IPS DF 4.7 (cell line): ENCODE results near the gene ACTMAP.
"Not testable (repeated sequence)": the region's sequence is repeated elsewhere in the genome, so short reads cannot be mapped to it uniquely, and the experiment has no call there.

Experiments
- DNase-seq: peaks from one replicate; pipeline ENCODE4 v3.0.0-alpha.2; 2013; ENCODE audit warnings: low spot score; ENCODE audit errors: extremely low read depth

Gene ACTMAP

DNA sequence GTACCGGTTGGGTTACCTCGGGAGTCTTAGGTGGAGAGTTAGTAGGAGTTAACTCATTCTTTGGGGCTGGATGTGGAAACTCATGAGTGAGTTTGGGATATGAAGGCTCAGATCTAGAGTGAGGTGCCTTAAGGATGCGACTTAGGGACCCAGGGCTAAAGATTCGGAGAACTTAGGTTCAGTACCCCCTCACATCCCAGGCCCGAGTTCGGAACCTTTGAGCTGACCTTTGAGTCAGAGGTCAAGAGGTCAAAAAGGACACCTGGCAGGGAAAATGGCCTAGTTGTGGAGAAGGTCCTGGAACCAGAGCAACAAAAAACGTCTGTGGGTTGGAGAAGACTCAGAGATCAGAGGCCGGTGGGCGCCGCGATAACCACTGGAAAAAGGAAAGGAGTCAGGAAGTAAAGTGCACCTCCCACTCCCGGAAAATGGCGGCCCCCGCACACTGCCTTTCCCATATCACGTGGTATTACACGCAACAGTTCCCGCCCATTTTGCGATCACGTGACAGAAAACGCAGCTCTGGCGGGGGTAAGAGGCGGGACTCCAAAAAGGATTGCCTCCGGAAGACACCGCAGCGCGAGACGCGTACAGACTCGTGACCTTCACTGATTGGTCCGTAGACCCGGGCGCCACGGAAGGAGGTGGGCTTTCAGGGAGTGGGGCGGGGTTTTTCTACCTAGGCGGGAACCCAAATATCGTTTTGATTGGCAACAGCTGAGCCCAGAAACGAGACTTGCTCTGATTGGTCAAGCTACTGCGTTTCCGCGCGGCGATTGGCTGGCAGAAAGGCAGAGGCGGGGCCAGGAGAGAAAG, at the start of gene ACTMAP:
Gene ACTMAP, minus strand, starts transcription at position 420 of the 816 bp plus-strand sequence. CDS start 674 bp downstream, outside the sequence.
- peak; percentile 99 for DNase-seq

DNA sequence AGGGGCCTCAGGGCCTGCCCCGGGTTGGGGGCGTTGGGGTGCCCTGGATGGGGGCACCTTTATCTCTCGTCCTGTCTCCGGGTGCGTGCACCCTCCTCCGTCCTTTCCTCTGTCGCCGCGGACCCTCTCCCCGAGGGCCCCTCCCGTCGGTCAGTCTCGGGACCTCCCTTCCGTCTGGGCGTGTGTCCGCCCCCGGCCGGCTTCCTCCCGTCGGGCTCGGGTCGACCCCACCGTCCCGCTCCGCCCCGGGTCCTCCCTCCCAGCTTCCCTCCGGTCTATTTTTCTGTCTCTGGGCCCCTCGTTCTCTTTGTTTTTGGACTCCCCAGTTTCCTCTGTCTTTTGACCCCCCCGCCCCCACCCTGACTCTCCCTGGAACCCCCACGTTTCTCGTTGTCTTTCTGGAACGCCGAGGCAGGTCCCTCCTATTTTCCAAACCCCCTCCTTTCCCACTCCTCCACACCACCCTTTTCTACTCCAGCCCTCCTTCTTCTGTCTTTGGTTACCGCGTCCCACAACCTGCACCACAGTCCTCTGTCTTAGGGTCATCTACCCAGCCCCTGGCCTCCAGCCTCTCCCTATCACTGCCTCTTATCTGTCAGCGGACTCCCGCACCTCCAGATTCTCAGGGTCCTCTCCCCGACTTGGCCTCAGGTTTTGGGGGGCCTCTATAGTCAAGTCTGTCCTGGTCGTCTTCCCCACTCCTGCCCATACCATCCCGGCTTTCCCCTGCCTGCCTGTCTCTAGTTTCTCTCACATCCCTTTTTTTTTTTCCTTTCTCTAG, 49.5 kb upstream of the ACTMAP start:
- DNase-seq = no peak

DNA sequence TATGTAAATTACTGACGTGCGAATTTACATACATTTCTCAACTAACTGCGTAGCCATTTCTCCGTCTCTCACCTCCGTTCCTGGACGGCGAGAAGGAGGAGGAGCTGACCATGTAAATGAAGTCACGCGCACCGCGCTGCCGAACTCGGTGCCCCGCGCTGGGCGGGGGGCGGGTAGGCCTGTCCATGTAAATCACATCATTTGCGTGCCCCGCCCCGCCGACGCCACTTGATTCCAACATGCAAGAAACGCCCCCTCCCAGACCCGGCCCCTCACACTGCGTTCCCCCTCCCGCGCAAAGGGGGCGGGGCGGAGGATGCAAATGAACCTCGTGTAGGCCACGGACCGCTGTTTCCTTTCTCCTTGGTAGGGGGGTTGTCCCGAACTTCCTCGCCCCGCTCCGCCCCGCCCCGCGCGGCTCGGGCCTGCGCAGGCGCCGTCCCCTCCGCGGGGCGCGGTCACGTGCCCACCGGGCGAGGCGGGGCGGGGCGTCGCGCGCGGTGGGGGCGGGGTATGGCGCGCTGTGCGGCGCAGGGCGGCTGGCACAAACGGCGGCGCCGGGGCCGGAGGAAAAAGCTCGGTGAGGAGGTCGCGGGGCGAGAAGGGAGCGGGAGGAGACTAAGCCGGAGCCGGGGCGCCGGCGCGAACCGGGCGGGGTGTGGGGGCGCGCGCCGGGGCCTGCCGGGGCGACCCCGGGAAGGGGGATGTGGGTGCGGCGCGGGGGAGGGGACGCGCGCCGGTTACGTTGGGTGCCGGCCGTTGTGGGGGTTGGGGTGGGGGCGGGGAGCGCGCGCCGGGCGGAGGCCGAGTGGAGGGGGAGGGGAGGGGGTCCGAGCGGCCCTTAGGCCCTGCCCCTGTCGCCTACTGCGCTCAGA, 48.6 kb upstream of the ACTMAP start, which contains the start of gene EGLN2:
Gene EGLN2, plus strand, starts transcription at position 509 of the 875 bp plus-strand sequence. CDS start 1,382 bp downstream, outside the sequence.
- peak; percentile 93 for DNase-seq

- no peak for DNase-seq
Observed at GRCh38 chr19:40797963-40798682, 47.8 kb upstream of the ACTMAP start.

GRCh38 chr19:40797166-40797962, 47.1 kb upstream of the ACTMAP start:
- DNase-seq = no peak

- DNase-seq = no peak
Observed at GRCh38 chr19:40791996-40792395, 41.7 kb upstream of the ACTMAP start.

DNA sequence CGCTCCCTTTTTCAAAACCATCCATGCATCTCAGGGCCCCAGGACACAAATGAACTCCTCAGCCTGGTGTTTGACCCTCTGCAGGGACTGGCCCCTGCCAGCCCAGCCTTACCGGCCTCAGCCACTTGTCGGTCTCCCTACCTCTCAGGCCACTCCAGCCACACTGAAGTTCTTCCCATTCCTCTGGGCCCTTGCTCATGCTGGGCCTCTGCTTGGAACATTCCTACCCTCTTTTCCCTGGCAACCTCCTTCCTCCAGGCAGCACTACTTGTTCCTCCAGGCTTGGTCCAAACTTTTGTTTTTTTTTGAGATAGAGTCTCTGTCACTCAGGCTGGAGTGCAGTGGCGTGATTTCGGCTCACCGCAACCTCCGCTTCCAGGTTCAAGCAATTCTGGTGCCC, 41.1 kb upstream of the ACTMAP start:
- no peak for DNase-seq

DNA sequence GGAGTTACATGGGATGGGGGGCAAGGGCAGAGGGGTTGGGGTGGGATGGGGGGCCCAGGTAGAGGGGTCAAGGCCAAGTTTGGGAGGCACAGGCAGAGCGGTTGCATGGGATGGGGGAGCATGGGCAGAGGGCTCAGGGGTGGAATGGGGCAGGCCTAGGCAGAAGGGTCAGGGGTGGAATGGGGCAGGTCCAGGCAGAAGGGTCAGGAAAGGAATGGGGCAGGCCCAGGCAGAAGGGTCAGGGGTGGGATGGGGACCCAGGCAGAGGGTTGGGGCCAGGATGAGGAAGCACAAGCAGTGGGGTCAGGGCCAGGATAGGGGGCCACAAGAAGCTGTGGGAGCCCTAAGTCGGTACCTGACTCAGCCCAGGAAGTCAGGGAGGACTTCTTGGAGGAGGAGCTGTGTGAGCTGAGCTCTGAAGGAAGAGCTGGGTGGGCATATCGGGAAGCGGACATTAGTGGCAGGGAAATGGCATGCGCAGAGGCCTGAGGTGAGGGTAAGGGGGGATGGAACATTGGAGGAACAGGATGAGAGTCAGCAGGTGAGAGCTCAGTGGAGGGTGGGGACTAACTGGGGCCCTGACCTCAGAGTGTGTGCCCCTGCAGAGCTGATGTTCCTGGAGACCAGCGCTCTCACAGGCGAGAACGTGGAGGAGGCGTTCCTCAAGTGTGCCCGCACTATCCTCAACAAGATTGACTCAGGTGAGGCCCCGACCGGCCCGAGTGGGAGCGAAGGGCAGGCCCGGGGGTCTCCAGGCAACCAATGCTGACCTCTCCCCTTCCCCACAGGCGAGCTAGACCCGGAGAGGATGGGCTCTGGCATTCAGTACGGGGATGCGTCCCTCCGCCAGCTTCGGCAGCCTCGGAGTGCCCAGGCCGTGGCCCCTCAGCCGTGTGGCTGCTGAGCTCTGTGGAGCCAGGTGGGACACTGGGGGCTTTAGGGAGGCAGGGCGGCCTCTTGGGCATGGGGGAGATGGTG, 36.1 kb upstream of the ACTMAP start:
- no peak for DNase-seq

DNA sequence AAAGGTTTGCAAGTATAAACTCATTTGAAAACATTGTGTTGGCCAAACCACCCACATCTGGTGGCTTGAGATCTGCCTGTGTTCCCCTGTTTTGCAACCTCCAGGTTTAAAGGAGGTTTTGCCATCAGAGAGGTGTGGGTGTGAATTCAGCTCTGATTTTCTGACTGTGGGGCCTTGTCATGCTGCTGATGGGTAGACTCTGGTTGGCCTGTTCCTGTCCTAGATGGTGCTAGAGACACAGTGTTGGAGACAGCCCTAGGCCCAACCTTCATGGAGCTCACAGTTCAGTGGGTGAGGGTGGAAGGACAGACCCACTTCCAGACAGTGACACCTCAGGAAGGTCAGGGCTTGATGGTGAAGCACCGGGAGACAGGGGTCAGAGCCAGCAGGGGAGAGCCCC, 35.2 kb upstream of the ACTMAP start:
- no peak for DNase-seq

DNA sequence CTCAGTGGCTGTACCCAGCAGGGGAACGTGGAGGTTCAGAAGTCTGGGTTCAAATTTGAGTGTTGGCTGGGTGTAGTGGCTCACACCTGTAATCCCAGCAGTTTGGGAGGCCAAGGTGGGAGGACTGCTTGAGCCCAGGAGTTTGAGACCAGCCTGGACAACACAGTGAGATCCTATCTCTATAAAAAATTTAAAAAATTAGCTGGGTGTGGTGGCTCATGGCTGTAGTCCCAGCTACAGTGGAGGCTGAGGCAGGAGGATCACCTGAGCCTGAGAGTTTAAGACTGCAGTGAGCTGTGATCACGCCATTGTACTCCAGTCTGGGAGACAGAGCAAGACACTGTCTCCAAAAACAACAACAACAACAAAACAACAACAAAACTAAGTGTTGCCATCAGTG, 33.9 kb upstream of the ACTMAP start:
- DNase-seq = not testable (repeated sequence)

GRCh38 chr19:40783711-40784110, 33.4 kb upstream of the ACTMAP start:
- no peak for DNase-seq

DNA sequence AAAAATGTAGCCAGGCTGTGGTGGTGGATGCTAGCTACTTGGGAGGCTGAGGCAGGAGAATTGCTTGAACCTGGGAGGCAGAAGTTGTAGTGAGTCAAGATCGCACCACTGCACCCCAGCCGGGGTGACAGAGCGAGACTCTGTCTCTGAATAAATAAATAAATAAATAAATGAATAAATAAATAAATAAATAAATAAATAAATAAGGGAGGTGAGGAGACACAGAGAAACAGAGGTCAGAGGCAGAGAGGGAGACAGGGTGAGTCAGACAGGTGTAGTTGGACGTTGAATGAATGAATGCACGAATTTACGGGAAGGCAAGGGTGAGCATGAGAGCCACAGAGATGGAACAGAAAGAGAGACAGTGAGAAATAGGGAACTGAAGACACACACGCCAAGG, 30.9 kb upstream of the ACTMAP start:
- DNase-seq = no peak

GRCh38 chr19:40780582-40780981, 30.3 kb upstream of the ACTMAP start:
- DNase-seq = no peak

GRCh38 chr19:40778706-40779284, 28.5 kb upstream of the ACTMAP start:
- DNase-seq = peak; percentile 94

DNA sequence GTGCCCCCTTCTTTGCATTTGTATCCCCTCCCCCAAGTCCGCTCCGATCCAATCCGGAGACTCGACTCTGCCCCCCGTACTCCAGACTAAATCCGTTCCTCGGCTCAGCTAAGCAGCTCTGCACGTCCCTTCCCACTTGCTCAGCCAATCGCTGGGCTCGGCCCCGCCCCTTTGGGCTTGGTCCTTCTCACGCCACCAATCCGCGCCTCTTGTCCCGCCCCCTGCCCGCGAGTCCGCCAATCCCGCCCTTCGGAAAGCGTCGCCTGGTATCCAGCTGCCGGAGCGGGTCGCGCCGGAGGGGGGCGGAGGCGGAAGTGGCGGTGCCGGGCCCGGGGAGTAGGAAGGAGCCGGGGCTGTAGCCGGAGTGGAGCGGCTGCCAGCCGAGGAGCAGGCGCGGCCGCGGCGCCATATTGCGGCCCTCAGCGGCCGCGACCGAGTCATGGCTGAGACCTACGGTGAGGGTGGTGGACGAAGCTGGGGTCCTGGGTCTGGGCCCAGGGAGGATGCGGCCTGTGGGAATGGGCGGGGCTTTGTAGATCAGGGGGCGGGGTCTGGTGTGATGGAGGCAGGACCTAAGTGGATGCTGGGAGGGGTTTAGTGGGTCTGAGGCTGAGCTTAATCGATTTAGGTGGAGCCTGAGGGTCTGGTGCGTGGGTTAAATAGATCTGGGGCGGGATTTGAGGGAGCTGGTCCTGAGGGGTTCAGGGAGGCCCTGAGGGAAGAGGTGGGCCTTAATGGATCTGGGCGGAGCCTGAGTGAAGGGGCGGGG, 27.8 kb upstream of the ACTMAP start, which contains the start of gene RAB4B:
Gene RAB4B, plus strand, starts transcription at position 311 of the 769 bp plus-strand sequence. Its CDS starts 129 bp downstream, at position 440.
- DNase-seq = peak; percentile 98

GRCh38 chr19:40777645-40777936, 27.3 kb upstream of the ACTMAP start:
- no peak for DNase-seq

DNA sequence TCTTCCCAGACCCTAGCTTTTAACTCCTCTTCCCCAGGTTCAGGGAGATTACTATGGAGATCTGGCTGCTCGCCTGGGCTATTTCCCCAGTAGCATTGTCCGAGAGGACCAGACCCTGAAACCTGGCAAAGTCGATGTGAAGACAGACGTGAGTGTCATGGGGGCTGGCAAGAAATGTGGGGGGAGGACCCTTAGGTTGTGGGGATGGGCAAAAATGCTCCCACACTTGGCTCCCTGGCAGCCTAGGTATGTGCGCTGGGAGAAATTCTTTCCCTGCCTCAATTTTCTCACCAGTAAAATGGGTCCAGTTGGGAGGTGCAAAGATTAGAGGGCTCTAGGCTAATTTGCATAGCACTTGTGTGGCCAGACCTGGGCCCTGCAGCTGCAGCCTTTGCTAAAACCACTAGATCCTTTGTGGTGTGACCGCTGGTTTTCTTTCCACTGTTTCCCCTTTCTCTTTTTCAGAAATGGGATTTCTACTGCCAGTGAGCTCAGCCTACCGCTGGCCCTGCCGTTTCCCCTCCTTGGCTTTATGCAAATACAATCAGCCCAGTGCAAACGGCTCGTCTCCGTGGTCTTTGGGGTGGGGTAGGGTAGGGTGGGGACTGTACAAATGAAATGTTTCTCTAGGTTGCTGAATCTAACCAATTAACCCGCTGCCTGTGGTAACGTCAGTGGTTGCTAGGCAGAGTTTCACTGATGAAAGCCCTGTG, 26.8 kb upstream of the ACTMAP start:
- peak; percentile 76 for DNase-seq
